Transverse colon (tissue), 4 donors: ENCODE results near the gene MAFB.
A peak's percentile ranks its signal among the peaks of the same experiment; 100 is the strongest.

Source experiments
- CTCF ChIP-seq, 5 experiments: fragments of 200-600 bp in 3 of 5; fragments of 450-650 bp in 2 of 5; sonication (generic) in 3 of 5; IDR thresholded peaks; 1 replicate in 2 of 5; 2 replicates in 3 of 5; pipeline ENCODE4 v1.5.1; 2016 to 2017; ENCODE audit warnings: antibody characterized with exemption in 5 of 5, inconsistent platforms in 3 of 5, mild to moderate bottlenecking in 2 of 5, moderate library complexity in 1 of 5
- POLR2A ChIP-seq: fragments of 450-650 bp; IDR thresholded peaks from one replicate; pipeline ENCODE4 v1.6.1; 2016; ENCODE audit warnings: antibody characterized with exemption, mild to moderate bottlenecking, moderate library complexity
- POLR2AphosphoS5 ChIP-seq, 3 donors: sonication (generic); formaldehyde crosslinking; IDR thresholded peaks; one replicate each; pipeline ENCODE4 v1.6.1; 2016; ENCODE audit warnings: antibody characterized with exemption in 3 of 3

GRCh38 chr20:40683894-40684268, 5.2 kb downstream of the MAFB start:
- peak; percentile 20 for TF ChIP-seq POLR2A
- TF ChIP-seq CTCF (IDR thresholded peaks at IDR 0.05) = no peak
- no peak for TF ChIP-seq POLR2AphosphoS5 (IDR thresholded peaks at IDR 0.05)
